SK-N-SH treated with all-trans-retinoic acid at 6 μM for 48 hours (cell line): ENCODE measurements around the gene RAMP1.

Experiments used
- ATAC-seq: fragments of 200-7000 bp; cut with Tn5 transposase; 3 replicates; pipeline ENCODE4 v1.9.1; 2020; ENCODE audit warnings: mild to moderate bottlenecking, moderate library complexity
- ARNTL ChIP-seq: fragments of 450-650 bp; formaldehyde crosslinking; IDR thresholded peaks from 2 replicates; pipeline ENCODE4 v1.5.0; 2020; ENCODE audit warnings: low read depth, mild to moderate bottlenecking, moderate library complexity, borderline replicate concordance
- BACH2 ChIP-seq: fragments of 250-450 bp; sonication (Bioruptor Pico); IDR thresholded peaks from 2 replicates; pipeline ENCODE4 v1.9.0; 2021; ENCODE audit warnings: mild to moderate bottlenecking, borderline replicate concordance
- CREB5 ChIP-seq: fragments of 250-450 bp; sonication (Bioruptor Pico); IDR thresholded peaks from 2 replicates; pipeline ENCODE4 v1.5.1; 2020; ENCODE audit warnings: low read depth, mild to moderate bottlenecking, moderate library complexity
- CSDC2 ChIP-seq: fragments of 250-450 bp; sonication (Bioruptor Pico); IDR thresholded peaks from 2 replicates; pipeline ENCODE4 v1.5.0; 2020; ENCODE audit warnings: mild to moderate bottlenecking, moderate library complexity
- ESRRG ChIP-seq: fragments of 250-450 bp; sonication (Bioruptor Pico); IDR thresholded peaks from 2 replicates; pipeline ENCODE4 v1.6.1; 2021; ENCODE audit warnings: mild to moderate bottlenecking
- GLIS3 ChIP-seq: fragments of 250-450 bp; sonication (Bioruptor Pico); IDR thresholded peaks from 2 replicates; pipeline ENCODE4 v1.5.0; 2020; ENCODE audit warnings: mild to moderate bottlenecking, moderate library complexity
- ISL1 ChIP-seq: fragments of 250-450 bp; sonication (Bioruptor Pico); IDR thresholded peaks from 2 replicates; pipeline ENCODE4 v2.1.2; 2022; ENCODE audit warnings: mild to moderate bottlenecking, moderate library complexity
- OSR1 ChIP-seq: fragments of 250-450 bp; sonication (Bioruptor Pico); IDR thresholded peaks from 2 replicates; pipeline ENCODE4 v1.8.0; 2022; ENCODE audit warnings: moderate library complexity, mild to moderate bottlenecking, inconsistent platforms
- PATZ1 ChIP-seq: fragments of 250-450 bp; sonication (Bioruptor Pico); IDR thresholded peaks from 2 replicates; pipeline ENCODE4 v1.8.0; 2020; ENCODE audit warnings: mild to moderate bottlenecking, moderate library complexity, borderline replicate concordance
- POU6F1 ChIP-seq: fragments of 250-450 bp; sonication (Bioruptor Pico); IDR thresholded peaks from 2 replicates; pipeline ENCODE4 v1.8.0; 2021; ENCODE audit warnings: low read depth, mild to moderate bottlenecking, moderate library complexity, borderline replicate concordance
- PPARA ChIP-seq: fragments of 250-450 bp; sonication (Bioruptor Pico); IDR thresholded peaks from 2 replicates; pipeline ENCODE4 v1.5.0; 2020; ENCODE audit warnings: mild to moderate bottlenecking, borderline replicate concordance
- RARB ChIP-seq: fragments of 250-450 bp; sonication (Bioruptor Pico); IDR thresholded peaks from 2 replicates; pipeline ENCODE4 v1.8.0; 2021; ENCODE audit warnings: mild to moderate bottlenecking, moderate library complexity
- SNAI2 ChIP-seq: fragments of 250-450 bp; sonication (Bioruptor Pico); IDR thresholded peaks from 2 replicates; pipeline ENCODE4 v1.5.0; 2020; ENCODE audit warnings: mild to moderate bottlenecking, moderate library complexity
- TCF4 ChIP-seq: fragments of 250-450 bp; sonication (Bioruptor Pico); IDR thresholded peaks from 2 replicates; pipeline ENCODE4 v1.8.0; 2021; ENCODE audit warnings: mild to moderate bottlenecking, moderate library complexity, borderline replicate concordance
- TOX ChIP-seq: fragments of 250-450 bp; sonication (Bioruptor Pico); IDR thresholded peaks from 2 replicates; pipeline ENCODE4 v1.8.0; 2021; ENCODE audit warnings: mild to moderate bottlenecking, moderate library complexity, borderline replicate concordance
- TSHZ2 ChIP-seq: fragments of 250-450 bp; sonication (Bioruptor Pico); IDR thresholded peaks from 2 replicates; pipeline ENCODE4 v1.5.0; 2020; ENCODE audit warnings: mild to moderate bottlenecking, moderate library complexity
- ZC3H10 ChIP-seq: fragments of 250-450 bp; sonication (Bioruptor Pico); IDR thresholded peaks from 2 replicates; pipeline ENCODE4 v1.5.1; 2021; ENCODE audit warnings: mild to moderate bottlenecking, moderate library complexity
- ZFP3 ChIP-seq: fragments of 250-450 bp; sonication (Bioruptor Pico); IDR thresholded peaks from 2 replicates; pipeline ENCODE4 v1.5.0; 2020; ENCODE audit warnings: mild to moderate bottlenecking, moderate library complexity
- ZFP30 ChIP-seq: fragments of 450-650 bp; formaldehyde crosslinking; IDR thresholded peaks from 2 replicates; pipeline ENCODE4 v1.5.0; 2022; ENCODE audit warnings: mild to moderate bottlenecking, moderate library complexity
- ZNF565 ChIP-seq: fragments of 450-650 bp; formaldehyde crosslinking; conservative IDR thresholded peaks from 2 replicates; pipeline ENCODE4 v1.5.0; 2020; ENCODE audit warnings: low read depth, mild to moderate bottlenecking, moderate library complexity
- ZNF70 ChIP-seq: fragments of 450-650 bp; formaldehyde crosslinking; IDR thresholded peaks from 2 replicates; pipeline ENCODE4 v1.5.0; 2020; ENCODE audit warnings: mild to moderate bottlenecking, moderate library complexity
- ZNF8 ChIP-seq: fragments of 450-650 bp; formaldehyde crosslinking; IDR thresholded peaks from 2 replicates; pipeline ENCODE4 v1.5.0; 2020; ENCODE audit warnings: mild to moderate bottlenecking, moderate library complexity

The RAMP1 gene

GRCh38 chr2:237943395-237944094, 84.1 kb downstream of the RAMP1 start:
- no peak for ATAC-seq
- TF ChIP-seq ZNF70 (CRISPR knock-in tag) (no peak), RARB (CRISPR knock-in tag) (no peak), ZFP3 (CRISPR knock-in tag) (no peak), ESRRG (CRISPR knock-in tag) (no peak), ISL1 (CRISPR knock-in tag) (no peak), OSR1 (no peak), GLIS3 (CRISPR knock-in tag) (no peak), BACH2 (CRISPR knock-in tag) (no peak), ZFP30 (CRISPR knock-in tag) (no peak), ARNTL (CRISPR knock-in tag) (no peak), PPARA (CRISPR knock-in tag) (no peak), PATZ1 (CRISPR knock-in tag) (no peak), CSDC2 (CRISPR knock-in tag) (no peak), TCF4 (CRISPR knock-in tag) (no peak), ZC3H10 (CRISPR knock-in tag) (no peak), TSHZ2 (no peak), CREB5 (CRISPR knock-in tag) (no peak), ZNF565 (CRISPR knock-in tag) (no peak), POU6F1 (no peak)

GRCh38 chr2:237944302-237944701, 84.9 kb downstream of the RAMP1 start:
- no peak for TF ChIP-seq ZC3H10 (CRISPR knock-in tag)
- no peak for TF ChIP-seq TOX (CRISPR knock-in tag)
- TF ChIP-seq GLIS3 (CRISPR knock-in tag) = no peak
- TF ChIP-seq ZNF8 = no peak
- TF ChIP-seq PPARA (CRISPR knock-in tag) = no peak
- no peak for TF ChIP-seq ARNTL (CRISPR knock-in tag)
- no peak for TF ChIP-seq SNAI2 (CRISPR knock-in tag)
- no peak for TF ChIP-seq CREB5 (CRISPR knock-in tag)
- no peak for TF ChIP-seq ZFP30 (CRISPR knock-in tag)
- TF ChIP-seq ESRRG (CRISPR knock-in tag) = no peak
- no peak for TF ChIP-seq ZFP3 (CRISPR knock-in tag)
- no peak for TF ChIP-seq ZNF70 (CRISPR knock-in tag)
- TF ChIP-seq ZNF565 (CRISPR knock-in tag) = no peak
- TF ChIP-seq ISL1 (CRISPR knock-in tag) = no peak
- no peak for TF ChIP-seq BACH2 (CRISPR knock-in tag)
- TF ChIP-seq OSR1 = no peak
- TF ChIP-seq RARB (CRISPR knock-in tag) = no peak
- no peak for ATAC-seq
